Activated CD4-positive, alpha-beta T cell treated with anti-CD3 and anti-CD28 coated beads, Interleukin-2, amount 50 U/mL, for 16 hours (primary cell): ENCODE measurements around the gene SH2D3A.

Source experiments
- DNase-seq: peaks from one replicate; pipeline ENCODE4 v3.0.0-alpha.2; 2020

The SH2D3A gene

DNA sequence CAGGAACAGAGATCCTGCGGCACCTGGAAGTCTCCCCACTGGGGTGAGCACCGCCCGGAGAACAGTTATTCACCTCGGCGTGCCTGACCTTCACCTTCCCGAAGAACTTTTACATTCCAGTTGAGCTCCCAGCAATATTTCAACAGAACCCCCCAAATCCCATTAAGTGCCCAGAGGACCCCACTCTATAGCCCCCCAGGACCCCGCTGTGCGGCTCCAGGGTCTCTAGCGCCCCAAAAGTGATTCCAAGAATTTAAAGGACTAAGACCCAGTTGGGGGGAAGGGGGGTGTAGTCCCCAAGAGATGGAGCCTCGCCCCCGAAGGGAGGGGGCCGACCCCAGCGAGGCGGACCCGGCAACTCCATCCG is 30.3 kb downstream of the SH2D3A start:
- no peak for DNase-seq

DNA sequence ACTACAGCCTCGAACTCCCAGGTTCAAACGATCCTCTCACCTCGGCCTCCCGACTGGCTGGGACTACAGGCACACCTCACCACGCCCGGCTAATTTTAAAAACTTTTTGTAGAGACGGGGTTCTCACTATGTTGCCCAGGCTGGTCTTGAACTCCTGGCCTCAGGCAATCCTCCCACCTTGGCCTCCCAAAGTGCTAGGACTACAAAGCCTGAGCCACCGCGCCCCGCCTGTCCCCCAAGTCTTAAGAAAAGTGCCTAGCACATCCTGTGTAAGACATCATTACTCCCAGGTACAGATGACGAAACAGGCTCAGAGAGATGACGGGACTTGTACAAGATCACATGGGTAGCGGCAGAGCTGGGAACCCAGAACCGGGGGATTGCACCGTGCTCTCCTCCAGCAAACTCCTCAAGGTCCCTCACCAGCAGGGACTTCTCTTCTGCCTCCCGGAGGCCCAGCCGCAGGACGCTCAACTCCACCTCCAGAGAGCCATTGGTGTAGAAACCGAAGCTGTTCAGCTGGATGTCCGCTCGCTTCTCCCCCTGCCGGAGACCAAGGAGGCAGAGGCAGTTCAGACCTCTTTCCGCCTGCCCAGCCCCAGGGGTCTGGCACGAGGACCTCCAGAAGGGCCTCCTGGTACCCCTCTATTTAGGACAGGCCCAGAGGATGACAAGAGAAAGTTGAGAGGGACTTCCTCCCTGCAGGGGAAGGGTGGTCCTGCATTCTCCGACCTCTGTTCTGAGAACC is 30.9 kb downstream of the SH2D3A start:
- peak; percentile 82 for DNase-seq

DNA sequence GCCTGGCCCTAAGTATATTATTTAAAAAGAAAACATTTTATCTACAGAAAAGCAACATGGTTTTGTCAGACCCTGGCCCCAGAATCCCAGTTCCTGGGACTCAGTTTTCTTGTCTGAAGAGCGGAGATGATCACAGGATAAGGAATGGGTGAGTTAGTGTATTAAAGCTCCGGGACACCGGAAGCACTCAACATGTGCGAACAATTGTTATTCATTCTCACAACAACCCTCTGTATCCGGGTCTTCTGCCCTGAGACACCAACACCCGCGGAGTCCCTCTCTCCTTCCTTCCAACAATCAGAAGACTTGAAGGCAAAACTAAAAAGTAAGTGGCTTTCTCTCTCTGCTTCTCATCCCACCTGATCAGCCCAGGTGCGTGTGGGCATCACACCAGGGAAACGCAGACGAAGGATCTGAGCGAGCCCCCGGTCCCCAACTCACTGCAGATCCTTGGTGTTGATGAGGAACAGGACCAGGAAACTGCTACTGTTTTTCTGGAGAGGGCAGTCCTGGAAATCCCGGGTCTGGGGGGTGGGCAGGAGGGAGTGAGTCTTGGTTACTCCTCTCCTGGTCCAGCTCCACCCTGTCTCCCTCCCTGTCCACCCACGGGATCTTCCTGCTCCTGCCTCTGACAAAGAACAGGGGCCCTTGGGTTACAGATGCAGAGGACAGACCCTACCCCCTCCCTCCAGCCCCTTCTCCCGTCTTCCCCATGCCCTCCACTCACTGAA is 31.9 kb downstream of the SH2D3A start:
- no peak for DNase-seq

DNA sequence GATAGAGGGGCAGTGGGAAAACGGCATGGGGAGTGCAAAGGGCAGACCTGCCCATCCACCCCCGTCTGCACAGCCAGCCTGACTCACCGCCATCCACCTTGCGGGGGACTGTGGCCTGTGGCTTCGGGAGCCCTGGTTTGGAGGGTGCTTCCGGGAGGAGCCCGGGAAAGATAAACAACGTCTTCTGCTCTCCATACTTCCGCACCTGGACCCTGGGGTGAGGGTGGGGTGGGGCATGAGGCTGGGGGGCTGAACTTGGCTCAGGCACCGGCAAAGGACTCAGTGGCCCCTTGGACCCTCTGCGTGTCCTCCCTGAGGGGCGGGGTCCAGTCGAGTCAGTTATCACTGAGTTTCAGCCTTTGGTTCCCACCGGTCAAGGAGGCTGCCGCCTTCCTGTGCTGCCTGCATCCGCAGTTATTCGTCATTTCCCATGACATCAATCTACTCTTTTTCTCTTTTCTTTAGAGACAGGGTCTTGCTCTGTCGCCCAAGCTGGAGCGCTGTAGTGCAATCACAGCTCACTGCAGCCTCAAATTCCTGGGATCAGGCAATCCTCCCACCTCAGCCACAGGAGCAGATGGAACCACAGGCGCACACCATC is 33.0 kb downstream of the SH2D3A start:
- no peak for DNase-seq

DNA sequence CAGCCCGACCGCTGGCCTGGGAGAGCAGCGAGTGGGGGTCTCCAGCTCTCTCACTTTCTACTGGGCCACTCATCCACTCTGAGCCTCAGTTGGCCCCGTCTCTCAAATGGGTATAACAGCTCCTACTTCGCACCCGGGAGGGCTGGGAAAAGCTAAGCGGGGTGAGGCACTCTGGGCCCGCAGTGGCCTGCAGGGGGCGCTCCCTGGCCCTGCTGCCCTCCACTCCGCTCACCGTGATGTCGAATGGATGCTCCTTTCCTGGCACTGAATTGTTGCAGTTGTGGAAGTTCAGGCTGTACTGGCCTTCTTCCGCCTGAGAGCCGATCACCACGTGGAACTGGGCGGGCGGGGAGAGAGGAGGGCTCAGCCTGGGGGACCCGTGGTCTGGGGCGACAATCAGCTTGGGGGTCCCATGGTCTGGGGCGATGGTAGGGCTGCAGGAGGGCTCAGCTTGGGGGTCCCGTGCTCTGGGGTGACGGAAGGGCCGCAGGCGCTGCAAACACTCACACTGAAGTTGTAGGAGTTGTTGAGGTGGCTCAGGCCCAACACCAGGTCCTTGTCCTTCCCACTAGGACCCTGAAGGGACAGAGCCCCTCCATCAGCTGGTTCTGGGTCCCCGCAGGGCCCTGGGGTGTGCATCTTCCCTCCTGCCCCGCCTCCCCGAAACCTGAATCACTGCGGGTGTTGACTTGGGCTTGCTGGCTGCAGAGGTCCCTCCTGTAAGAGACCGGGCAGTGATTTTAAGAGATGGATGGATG is 33.7 kb downstream of the SH2D3A start:
- no peak for DNase-seq

DNA sequence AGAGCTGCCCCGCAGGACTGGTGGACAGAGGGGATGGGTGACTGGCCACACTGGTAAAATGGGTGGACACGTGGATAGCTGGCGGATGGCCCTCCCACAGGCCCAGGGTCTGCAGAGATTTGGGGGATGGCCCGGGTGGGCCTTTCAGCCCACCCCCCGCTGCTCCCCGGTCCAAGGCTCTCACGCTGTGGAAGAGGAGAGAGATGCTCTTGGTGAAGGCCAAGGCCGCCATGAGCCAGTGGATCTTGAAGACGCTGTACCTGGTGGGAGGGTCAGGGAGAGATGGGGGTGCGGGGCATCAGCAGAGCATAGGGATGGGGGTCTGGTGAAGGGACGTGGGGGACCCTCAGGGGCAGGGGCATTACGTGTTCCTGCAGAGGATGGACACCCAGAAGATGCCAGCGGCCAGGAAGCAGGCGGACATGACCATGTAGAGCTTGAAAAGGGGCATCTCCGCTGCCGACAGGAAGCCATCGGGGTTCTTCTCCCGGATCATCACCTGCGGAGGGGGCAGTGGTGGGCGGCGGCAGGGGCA is 34.4 kb downstream of the SH2D3A start:
- no peak for DNase-seq

DNA sequence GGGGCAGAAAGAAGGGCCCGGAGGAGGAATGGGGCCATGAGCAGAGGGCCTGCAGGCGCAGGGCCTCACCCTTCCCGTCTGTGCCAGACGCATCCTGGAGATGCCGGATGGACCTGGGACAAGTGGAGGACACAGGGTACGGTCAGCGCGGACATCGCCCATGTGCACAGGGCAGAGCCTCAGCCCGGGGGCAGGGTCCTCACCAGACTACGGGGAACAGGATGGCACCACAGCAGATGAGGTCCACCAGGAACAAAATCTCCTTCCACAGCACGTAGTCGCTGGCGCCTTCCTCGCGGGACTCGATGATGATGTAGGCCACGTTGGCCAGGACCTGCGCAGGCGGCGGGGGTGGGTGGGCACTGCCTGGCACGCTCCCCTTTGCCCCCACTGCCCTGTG is 35.4 kb downstream of the SH2D3A start:
- DNase-seq: no peak

DNA sequence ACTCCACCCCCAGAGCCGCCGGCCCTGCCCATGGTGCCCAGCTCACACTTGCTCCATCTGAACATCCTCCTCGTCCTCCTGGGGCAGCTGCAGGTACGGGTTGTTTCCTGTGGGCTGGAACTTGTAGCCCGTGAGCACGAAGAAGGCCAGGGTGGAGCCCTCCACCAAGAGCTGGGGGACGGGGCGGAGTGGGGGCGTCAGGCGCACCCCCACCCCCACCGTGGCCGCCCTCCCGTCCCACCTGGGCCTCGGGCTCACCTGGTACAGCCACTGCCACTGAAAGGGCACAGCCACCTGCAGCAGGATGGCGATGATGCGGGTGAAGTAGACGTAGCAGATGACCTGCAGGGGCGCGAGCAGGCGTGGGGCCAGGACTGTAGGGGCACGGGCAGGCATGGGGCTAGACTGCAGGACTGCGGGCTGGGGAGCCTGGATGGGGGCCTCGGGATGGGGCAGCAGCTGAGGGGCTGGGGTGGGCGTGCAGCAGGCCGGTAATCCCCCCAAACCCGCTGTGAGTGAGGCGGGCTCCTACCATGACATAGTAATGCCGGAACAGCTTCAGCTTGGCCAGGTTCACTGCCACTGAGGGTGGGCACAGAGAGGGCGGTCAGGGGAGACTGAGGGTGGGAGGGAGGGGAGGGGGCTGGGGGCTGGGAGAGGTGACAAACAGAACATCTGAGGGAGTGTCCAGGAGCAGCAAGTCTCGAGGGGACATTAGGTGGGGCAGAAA is 36.1 kb downstream of the SH2D3A start:
- no peak for DNase-seq

DNA sequence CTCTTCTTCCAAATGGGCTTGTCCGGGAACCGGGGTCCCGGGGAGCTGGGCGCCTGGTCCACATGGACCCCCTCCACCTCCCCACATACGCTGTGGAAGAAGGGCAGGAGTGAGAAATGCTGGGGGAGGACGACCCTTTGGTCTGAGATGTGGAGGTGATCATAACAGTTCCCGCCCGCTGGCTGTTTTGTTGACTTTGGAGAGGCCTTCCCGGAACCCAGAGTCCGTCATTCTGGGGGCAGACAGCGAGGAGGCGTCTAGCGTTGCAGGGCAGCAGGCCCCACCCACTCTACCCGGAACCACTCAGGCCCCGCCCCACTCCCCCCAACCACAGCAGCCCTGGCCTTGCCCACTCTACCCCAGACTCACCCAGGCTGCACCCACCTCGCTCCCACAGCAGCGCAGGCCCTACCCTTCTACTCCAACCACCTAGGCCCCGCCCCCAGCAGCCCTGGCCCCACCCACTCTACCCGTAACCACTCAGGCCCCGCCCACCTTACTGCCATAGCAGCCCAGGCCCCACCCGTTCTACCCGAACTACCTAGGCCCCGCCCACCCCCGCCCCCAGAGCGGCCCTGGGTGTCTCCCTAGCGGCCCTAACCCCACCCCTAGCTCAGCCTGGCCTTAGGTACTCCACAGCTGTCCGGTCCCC is 37.0 kb downstream of the SH2D3A start:
- DNase-seq: peak; percentile 49

DNA sequence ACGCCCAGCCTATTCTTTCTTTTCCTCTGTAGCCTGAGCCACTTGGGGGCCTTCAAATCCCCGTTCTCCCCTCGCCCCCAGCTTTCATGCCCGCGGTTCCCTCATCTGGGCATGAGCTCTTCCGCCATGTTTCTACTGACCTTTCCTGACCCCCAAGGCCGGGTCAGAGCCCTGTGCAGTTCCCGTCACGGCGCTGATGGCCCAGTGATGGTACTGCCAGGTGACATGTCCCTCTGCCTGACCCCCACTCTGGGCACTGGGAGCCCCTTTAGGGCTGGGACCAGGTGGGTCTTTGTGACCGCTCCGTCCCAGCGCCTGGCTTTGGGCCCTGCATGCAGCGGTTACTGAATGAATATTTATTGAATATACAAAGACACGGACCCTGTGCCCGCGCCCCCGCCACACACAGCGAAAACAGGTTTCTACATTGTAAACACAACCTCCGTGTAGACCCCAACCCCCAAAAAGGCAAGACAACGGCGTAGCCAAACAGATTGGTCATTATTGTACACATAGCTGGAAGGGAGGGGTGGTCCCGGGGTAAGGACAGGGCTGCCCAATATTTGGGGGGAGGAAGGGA is 37.6 kb downstream of the SH2D3A start:
- DNase-seq: no peak

DNA sequence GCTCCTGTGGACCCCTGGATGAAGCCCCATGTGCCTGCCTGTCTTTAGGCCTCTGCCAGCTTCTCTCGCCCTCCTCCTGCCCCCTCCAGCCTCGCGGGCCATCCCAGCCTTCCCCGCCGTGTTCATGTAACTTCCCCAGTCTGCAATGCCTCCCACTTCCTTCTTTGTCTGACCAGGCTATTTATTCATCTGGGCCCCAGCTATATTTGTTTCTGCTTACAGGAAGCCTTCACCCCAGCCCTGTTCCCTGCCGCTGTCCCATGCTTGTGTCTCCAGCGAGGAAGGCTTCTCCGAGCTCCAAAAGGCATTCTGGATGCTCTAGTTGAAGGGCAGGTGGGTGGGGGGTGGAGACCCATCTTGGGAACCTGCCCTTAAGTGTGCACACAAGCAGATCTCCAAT is 38.9 kb downstream of the SH2D3A start:
- DNase-seq: no peak

DNA sequence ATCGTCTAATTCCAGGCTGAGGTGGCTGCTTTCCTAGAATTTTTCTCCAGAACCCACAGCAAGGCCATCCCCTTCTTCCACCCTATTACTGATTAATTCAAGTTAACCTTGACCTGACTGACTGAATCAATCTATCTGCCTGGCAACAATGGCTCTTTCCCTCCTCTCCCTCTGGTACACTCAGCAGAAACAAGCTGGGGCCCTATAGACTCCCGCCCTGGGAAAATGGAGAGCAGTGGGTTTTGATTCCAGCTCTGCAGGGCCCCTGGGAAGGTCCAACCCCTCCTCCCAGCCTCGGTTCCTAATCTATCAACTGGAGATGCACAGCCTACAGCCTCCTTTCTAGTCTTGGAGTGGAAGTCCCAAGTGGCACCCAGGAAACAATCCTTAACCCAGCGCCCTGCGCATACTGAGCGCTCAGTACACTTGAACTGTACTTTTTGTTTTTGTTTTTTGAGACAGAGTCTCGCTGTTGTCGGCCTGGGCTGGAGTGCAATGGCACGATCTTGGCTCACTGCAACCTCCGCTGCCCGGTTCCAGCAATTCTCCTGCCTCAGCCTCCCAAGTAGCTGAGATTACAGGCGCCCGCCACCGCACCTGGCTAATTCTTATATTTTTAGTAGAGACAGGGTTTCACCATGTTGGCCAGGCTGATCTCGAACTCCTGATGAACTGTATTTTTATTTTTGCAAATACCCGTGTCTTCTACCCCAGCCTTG is 41.6 kb downstream of the SH2D3A start:
- no peak for DNase-seq

DNA sequence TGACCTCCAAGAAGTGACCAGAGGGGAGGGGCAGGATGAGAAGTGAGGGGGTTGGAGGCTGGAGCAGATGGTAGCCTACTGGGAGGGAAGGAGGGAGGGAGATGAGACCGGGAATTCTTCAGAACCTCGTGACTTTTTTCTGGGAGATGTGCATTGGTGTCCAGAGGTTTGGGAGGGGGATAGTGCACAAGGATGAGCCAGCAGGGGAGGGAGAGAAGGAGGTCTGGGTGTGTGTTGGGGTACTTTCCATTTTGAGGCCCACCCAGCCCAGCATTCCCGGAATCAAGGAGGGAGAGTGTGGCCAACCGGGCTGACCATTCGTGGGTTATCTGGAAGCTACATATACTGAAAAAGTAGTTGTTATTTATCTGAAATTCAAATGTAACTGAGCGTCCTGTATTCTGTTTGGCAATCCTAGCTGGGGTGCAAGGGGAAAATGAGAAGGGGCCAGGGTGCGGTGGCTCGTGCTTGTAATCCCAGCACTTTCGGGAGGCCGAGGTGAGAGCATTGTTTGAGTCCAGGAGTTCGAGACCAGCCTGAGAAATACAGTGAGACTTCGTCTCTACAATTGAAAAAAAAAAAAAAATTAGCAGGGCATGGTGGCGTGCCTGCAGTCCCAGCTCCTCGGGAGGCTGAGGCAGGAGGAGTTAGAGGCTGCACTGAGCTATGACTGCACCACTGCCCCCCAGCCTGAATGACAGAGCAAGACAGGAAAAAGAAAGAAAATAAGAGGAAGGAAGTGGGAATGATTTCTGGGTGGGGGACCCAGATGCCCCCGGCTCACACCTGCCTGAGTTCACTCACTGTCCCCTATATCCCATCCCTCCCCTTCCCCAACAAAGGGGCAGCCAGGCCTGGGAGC is 42.4 kb downstream of the SH2D3A start:
- no peak for DNase-seq

DNA sequence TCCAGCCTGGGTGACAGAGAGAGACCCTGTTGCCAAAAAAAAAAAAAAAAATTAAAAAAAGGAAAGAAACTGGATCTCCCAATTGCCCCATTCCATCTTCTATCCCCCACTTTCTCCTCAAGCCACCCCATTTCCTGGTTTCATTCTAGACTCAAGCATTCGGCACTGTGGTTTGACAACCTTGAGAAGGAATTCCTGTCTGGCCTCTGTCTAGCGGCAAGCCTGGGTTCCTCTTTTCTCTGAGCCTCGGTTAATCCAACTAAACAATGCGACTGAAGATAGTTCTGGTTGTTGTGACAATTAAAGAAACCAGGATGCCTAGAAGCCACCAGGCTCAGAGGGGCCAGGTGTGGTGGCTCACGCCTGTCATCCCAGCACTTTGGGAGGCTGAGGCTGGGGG is 43.5 kb downstream of the SH2D3A start:
- no peak for DNase-seq

DNA sequence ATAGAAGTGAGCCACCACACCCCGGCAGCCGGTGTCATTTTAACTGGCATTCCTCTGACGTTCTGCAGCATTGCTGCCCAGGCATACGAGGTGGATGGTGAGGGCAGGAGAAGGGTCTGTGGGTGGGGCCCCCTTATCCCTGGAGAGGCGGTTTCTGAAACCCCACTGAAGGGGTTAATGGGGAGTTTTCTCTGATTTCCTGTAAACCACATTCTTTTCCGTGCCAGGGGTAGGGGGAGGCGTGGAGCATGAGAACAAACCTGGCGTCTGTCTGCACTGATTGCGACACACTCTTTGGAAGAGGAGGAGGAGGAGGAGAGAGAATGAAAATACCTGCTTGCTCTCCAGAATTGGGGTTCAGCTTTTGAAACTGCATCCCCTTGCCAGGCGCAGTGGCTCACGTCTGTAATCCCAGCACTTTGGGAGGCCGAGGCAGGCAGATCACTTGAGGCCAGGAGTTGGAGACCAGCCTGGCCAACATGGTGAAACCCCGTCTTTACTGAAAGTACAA is 44.1 kb downstream of the SH2D3A start:
- DNase-seq: no peak

DNA sequence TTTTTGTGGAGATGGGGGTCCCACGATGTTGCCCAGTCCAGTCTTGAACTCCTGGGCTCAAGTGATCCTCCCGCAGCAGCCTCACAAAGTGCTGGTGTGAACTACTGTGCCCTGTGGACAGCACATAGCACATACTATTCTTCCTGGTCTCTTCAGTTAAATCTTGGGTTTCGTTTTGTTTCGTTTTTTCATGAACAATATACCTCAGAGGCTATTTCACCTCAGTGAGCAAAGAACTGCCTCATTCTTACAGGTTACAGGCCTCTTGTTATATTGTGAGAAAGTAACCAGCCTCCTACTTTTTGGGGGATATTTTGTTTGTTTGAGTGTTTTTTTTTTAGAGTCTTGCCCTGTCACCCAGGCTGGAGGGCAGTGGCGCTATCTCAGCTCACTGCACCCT is 45.5 kb downstream of the SH2D3A start:
- no peak for DNase-seq

DNA sequence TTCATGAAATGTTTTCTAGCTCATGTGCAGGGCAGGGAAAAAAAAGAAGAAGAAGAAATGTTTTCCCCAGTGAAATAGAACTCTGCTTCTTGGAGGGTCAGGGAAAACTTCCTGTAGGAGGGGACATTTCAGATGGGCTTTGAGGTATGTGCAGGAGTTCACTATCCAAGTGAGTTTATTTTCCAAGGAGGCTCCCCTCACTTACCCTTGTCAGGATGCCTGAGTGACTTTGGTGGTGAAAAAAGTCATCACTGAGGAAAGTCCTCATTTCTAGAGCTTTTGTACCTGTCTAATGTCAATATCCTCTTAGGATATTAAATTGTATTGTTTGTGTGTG is 46.1 kb downstream of the SH2D3A start:
- DNase-seq: no peak

DNA sequence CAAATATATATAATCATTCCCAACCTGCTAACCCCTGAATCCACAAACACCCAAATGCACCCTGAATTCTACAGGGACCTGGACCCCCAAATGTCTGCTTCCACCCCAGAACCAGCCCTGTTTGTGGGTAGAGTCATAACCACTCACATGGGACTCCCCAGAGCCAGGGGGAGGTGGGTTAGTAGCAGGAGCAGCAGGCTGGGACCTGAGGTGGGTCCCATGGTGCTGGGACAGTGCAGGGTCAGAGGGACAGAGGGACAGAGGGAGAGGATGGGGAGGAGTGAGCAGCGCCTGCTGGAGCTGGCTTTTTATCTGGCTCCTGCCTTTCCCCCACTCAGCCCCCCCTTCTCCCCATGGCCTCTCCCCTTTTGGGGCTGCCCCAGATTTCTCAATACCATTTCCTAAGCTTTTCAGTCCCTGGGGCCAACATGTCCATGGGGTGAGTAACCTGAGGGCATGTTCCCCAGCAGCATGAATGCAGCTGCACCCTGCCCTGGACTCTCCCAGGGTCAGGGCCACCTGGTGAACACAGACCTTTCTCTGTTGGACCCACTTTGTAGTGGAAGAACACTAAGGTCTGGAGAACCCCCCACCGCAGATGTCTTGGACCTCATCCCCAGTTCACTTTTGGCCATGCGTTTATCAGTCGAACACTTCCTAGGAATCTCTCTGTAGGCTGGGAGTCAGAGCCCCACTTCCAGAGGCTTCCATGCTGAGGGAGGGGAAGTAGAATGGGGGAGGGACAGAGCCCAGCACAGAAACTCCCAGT is 46.7 kb downstream of the SH2D3A start, which contains the start of gene C3:
Gene C3 (minus strand): TSS at position 282 of the 769 bp plus-strand sequence. CDS start 61 bp downstream, at position 221.
- DNase-seq: no peak

DNA sequence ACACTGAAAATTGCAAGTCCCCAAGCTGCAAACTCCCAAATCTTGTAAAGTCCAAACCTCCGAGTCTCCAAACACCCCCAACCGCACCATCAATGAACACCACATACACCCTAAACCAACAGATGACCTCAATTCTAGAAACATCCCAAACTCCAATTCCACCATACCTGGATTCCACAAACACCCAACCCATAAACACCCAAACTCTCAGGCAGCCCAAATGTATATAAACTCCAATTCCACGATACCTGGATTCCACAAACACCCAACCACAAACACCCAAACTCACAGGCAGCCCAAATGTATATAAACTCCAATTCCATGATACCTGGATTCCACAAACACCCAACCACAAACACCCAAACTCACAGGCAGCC is 47.3 kb downstream of the SH2D3A start:
- DNase-seq: no peak
